GM21390 (cell line): ENCODE results near the gene OTOGL.

Experiments
- ATAC-seq: cut with Tn5 transposase; IDR thresholded peaks from one replicate; pipeline ENCODE4 v1.9.1; 2021; ENCODE audit not compliant: unreplicated experiment

OTOGL gene

GRCh38 chr12:80356097-80356496 is 256.8 kb downstream of the OTOGL start:
- no peak for ATAC-seq

GRCh38 chr12:80359703-80360102 is 260.4 kb downstream of the OTOGL start:
- no peak for ATAC-seq

- no peak for ATAC-seq
Observed at GRCh38 chr12:80364056-80364455, 264.7 kb downstream of the OTOGL start.

- no peak for ATAC-seq
Observed at GRCh38 chr12:80373666-80374065, 274.3 kb downstream of the OTOGL start.

GRCh38 chr12:80374615-80375014 is 275.3 kb downstream of the OTOGL start:
- no peak for ATAC-seq

- ATAC-seq: no peak
Observed at GRCh38 chr12:80377140-80377794, 277.9 kb downstream of the OTOGL start.

- no peak for ATAC-seq
Observed at GRCh38 chr12:80381121-80381520, 281.8 kb downstream of the OTOGL start.

- ATAC-seq: no peak
Observed at GRCh38 chr12:80382254-80382653, 282.9 kb downstream of the OTOGL start.

GRCh38 chr12:80400571-80400991 is 301.2 kb downstream of the OTOGL start:
- no peak for ATAC-seq

- ATAC-seq: no peak
Observed at GRCh38 chr12:80401191-80401590, 301.9 kb downstream of the OTOGL start.

GRCh38 chr12:80404629-80405028 is 305.3 kb downstream of the OTOGL start:
- no peak for ATAC-seq

- no peak for ATAC-seq
Observed at GRCh38 chr12:80406253-80406652, 306.9 kb downstream of the OTOGL start.

- peak; percentile 61 for ATAC-seq
Observed at GRCh38 chr12:80411787-80412186, 312.4 kb downstream of the OTOGL start.

GRCh38 chr12:80412343-80412953 is 313.1 kb downstream of the OTOGL start:
- peak; percentile 83 for ATAC-seq

GRCh38 chr12:80413462-80413861 is 314.1 kb downstream of the OTOGL start:
- no peak for ATAC-seq

- no peak for ATAC-seq
Observed at GRCh38 chr12:80415466-80415865, 316.1 kb downstream of the OTOGL start.

- ATAC-seq: no peak
Observed at GRCh38 chr12:80419644-80420043, 320.3 kb downstream of the OTOGL start.

GRCh38 chr12:80420075-80420474 is 320.7 kb downstream of the OTOGL start:
- ATAC-seq: no peak

- no peak for ATAC-seq
Observed at GRCh38 chr12:80422550-80422949, 323.2 kb downstream of the OTOGL start.
